GM18907 (cell line): ENCODE measurements around the gene CLSTN2.

Experiments
- ATAC-seq: cut with Tn5 transposase; IDR thresholded peaks from one replicate; pipeline ENCODE4 v1.9.1; 2021; ENCODE audit warnings: mild to moderate bottlenecking, moderate library complexity; ENCODE audit not compliant: unreplicated experiment

The CLSTN2 gene

DNA sequence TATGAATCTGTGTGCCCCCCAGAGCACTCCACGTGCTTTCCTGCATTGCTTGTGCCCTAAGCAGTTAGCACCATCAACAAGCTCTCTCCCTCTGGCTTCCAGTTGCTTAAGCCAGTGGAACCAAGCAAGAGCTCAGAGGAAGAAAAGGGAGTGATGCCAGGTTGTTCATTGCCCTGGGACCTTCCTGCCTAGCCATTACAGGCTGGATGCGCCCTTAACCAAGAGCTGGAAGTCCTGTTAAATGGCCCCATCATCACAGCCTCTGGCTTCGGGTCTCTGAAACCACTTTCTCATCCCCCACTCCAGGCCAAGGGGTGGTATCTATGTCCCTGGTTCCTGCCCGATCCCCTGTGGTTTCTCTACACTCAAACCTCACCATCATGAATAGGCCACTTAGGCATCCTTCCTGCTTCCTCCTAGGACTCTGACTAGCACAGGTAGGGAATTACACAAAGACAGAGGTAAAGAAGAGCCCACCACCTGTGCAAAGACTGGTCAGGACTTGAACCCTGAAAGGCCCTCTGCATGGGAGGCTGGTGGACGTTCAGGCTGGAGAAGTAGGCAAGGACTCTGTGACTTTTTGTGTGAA lies 433.3 kb downstream of the CLSTN2 start:
- no peak for ATAC-seq

- ATAC-seq: no peak
Observed at GRCh38 chr3:140370686-140371085, 435.7 kb downstream of the CLSTN2 start.

GRCh38 chr3:140373234-140373633 lies 438.2 kb downstream of the CLSTN2 start:
- no peak for ATAC-seq

DNA sequence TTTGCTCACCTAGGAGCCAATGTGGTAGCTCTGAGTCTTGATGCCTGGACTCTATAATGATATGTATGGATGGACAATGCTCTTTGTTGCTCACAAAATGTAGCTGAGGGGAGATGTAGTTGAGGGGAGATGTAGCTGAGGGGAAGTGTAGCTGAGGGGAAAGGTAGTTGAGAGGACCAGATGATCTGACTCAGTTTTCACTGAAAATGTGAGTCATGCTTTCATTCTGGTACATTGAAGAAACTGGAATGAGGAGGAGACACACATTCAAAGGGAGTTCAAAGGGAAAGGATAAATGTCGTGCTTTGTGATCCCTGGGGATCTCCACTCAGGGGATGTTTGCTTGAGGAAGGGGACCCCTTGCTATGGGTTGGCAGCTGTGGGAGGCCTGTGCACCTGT lies 440.0 kb downstream of the CLSTN2 start:
- ATAC-seq: no peak

- no peak for ATAC-seq
Observed at GRCh38 chr3:140376136-140376889, 441.3 kb downstream of the CLSTN2 start.

DNA sequence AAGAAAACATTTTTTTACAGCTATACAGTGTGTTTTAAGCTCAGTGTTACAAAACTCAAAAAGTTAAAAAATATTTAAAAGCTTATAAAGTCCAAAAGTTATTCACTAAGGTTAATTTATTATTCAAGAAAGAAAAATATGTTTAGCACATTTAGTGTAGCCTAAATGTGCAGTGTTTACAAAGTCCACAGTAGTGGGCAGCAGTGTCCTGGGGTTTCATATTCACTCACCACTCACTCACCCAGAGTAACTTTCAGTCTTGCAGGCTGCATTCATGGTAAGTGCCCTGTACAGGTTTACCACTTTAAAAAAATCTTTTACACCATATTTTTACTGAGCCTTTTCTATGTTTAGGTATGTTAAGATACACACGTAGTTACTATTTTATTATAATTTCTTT lies 442.7 kb downstream of the CLSTN2 start:
- ATAC-seq: no peak

DNA sequence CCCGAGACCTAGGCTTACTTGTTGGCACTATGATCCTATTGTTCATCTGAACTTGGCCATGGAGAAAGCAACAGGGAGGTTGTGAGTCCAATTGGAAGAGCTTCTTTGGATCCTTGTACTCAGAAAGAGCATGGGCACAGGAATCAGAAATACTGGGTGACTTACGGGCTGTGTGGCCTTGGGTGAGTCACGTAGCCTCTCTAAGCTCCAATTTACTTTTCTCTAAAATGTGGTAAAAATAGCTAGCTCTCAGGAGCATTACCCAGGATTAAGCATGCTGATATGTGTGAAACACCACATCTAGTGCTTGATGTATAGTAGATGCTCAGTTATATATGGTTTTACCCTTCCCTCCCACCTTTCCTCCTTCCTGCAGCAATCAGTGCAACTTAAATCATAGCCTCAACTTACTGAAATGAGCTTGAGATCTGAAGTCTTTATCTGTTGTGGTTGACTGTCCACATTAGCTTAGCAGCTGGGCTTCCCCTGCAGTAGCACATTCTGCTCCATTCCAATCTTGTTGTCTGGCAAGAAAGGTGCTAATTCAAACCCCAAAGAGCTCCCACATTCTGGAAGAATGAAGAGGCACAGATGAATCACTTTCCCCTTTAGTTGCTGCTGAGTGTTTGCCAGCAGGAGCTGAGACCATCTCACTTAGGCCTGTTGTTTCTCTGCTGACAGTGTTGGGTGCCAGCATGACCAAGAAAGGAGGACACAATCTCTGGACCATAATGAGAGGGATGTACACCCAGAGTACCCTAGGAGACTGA lies 443.8 kb downstream of the CLSTN2 start:
- ATAC-seq: no peak

DNA sequence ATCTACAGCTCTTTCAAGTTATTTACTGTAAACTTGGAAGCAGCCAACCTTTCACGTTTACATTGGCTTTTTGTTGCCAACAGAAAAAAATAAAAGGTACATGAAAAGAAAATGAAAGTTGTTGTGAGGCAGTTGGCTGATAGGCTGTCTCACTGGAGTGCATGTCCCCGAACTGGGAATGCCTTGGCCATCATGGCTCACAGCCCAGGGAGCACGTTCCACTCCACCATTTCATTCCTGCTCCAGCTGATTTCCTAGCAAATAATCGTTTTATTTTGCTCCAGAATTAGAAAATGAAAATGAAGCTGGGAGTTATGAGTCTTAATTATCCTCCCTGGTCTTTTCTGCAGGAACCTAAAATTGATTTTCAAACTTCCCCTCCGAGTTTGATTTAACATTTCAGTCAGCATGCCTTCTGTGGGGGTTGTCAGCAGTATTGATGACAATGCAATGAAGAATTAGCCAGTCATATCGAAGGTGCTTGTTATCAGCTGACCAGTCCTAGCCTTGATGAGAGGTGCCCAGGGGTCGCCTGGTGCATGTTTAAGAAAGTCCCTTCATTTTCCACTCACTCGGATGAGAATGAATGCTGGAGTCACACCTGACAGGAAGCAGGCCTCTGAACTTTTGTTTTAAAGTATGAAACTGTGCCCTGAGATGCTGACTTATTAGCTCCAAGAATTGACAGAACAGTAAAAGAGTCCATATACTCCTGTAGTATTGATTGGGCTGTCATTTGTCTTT lies 449.2 kb downstream of the CLSTN2 start:
- no peak for ATAC-seq

DNA sequence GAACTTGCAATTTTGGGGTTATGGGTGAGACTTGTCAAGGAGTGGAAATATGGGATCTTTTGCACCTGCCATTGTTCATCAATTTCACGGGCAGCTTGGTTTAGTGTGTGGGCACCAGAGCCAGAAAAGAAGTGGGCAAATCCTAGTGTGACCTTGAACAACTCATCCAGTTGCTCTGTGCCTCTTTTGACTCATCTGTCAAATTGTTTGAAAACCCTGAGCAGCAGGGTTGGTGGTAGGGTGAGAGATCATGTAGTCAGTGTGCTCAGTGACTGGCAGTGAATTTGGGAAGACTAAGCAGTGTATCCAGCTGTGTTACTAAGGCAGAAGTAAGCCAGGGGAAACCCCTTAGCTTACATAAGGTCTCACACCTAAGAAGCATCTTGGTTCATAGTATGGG lies 449.9 kb downstream of the CLSTN2 start:
- ATAC-seq: no peak

DNA sequence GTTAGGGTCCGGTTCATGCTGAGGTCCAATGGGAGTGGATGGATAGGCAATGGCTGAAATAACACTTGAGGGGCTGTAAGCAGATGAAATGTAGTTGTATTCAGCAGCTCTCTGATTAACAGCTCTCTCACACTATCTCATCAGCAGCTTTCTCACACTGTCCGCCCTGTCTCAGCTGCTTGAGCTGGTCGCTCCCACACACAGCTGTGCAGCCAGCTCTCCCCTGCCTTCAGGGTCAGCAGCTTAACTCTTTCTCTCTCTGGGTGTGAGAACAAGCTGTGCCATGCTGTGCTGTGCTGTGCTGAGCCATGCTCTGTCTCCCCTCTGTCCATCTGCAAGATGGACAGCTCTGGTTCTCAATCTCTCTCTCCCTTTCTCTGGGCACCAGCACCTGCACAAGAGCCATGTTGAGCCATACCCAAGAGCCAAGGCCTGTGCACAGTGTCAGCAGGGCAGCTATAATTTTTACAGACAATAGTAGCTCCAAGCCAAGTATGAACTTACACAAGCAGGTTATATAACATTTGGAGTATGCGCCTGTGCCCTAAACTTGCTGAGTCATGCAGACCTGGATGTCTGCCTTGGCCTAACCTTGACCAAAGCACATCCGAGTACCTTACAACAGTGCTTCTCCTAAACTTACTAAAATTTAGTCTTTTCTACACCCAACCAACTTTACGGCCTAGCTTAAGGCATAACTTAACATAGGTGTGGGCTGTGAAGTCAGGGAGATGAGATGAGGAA lies 451.5 kb downstream of the CLSTN2 start:
- no peak for ATAC-seq

DNA sequence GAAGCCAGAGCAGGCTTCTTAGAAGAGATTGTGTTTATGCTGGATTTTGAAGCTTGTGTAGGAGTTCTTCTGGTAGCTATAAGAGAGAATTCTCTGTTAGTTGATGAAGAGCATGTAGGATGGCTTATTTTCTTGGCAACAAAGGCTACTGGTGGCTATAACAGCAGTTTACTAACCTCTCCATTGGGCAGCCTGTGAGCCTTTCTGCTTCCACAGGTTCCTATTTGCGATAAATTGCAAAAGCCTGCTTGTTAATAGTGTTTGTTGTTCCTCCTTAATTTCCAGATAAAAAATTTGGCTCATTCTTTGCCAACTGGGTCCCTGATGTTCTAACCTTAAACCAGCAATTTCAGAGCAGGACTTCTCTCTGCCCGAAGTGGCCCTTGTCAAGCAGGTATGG lies 452.3 kb downstream of the CLSTN2 start:
- ATAC-seq: no peak

DNA sequence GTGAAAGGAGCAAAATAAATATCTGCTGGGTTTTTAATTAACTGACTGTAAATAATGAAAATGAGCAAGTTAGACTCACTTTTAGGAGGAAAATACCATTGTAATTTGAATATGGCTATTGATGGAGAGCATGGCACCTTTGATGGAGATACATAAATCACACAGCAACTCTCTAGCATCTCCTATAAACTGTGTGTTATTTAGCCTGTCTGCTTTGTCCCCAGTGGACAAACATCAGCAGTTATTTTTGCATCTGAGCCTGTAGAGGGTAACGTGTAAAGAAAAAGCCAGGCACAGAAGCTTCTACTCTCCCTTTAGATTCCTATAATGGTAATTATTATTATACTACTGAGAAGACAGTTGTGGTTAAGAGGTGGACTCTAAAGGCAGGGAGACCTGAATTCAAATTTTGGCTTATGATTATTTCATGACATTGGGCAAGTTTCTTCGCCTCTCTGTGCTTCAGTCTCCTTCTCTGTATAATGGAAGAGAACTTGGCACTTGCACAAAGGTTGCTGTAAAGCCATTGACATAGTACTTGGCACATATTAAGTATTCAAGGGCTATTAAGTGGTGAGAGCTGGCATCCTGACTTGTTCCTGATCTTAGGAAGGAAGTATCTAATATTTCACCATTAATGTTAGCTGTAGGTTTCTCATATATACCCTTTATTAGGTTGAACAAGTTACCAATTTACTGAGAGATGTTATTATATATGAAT lies 453.4 kb downstream of the CLSTN2 start:
- no peak for ATAC-seq

- no peak for ATAC-seq
Observed at GRCh38 chr3:140391061-140391460, 456.1 kb downstream of the CLSTN2 start.

DNA sequence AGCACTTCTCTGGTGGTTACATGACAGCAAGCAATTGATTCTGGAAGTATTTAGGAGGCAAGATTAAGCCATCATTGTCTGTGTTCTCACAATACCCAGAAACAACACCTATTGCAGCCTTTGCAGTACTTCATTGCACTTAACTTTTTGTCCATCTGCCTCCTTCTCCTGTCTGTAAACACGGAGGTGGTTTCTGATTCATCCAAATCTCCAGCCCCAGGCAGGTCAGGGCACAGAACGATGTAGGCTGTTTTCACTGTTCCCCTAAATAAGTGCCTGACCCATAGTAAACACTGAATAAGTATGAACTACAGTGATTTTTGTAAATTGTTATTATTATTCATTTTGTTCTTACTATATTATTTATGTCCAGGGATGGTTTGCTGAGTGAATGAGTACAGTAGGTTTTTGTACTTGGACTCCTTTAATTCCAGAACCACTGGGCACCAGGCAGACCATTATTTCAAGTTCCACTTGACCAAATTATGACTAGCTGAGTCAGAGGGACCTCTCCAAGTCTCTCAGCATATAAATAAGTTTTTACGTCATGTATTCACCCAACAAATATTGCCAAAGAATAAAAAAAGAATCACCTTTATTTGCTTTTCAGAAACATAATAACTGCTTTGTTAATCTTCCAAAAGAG lies 459.6 kb downstream of the CLSTN2 start:
- no peak for ATAC-seq

- no peak for ATAC-seq
Observed at GRCh38 chr3:140395134-140396075, 460.4 kb downstream of the CLSTN2 start.

GRCh38 chr3:140396110-140396509 lies 461.1 kb downstream of the CLSTN2 start:
- no peak for ATAC-seq

DNA sequence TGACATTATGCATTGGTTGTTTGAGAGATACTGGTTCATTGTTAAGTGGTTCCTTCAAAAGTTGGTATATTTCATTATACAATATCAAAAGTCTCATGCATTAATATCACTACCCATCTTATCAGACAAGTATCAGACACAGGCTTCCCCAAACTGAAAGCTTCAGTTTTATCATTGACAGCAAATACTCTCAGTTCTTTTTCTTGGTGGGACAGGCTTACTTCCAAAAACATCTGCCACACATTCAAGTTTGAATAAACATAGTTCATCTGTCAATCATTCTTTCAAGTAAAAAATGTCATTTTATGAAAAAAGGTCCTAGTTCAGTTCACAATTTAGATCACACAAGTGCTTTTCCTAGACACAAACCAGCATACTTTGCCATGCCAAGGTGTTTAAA lies 462.9 kb downstream of the CLSTN2 start:
- ATAC-seq: no peak

- ATAC-seq: no peak
Observed at GRCh38 chr3:140398387-140398786, 463.4 kb downstream of the CLSTN2 start.
